ENCODE data around the gene OR10H2. TPM values are rescaled to one million over a fixed set of nuclear protein-coding genes. Genes with fewer than 3 reads are reported as not detected.
A peak's percentile ranks its signal among the peaks of the same experiment; 100 is the strongest.

The OR10H2 gene
- total and polyA plus RNA-seq, 12 donors, result not detected

DNA sequence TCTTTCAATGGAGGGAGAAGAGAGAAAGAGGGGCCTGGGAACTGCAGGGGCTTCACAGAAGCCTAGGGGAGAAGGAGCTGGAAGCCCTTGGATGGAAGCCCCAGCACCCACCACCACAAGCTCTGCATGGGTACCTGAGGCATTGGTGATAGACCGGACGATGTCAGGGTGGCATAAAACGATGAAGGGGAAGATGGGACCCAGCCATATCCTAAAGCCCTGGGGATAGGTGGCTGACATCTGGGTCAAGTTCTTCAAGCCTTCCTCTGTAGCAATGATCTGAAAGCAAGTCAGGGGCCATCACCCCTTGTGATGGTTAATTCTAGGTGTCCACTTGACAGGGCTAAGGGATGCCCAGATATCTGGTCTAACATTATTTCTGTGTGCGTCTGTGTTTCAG is 48.4 kb downstream of the OR10H2 start:
- H3K9me3 ChIP-seq, result no peaks in the 10 kb centered on the region
- ATAC-seq (no peak), DNase-seq (no peak)
- H3K27ac ChIP-seq, result no peak overlapping the region
- H3K27me3 ChIP-seq, result peaks cover 0 to 5% (median 0%) of the 10 kb centered on the region in 7 donors
- no peaks in the 10 kb centered on the region for H3K36me3 ChIP-seq
- H3K4me3 ChIP-seq, result no peak overlapping the region
- TF ChIP-seq, protein P1, sequence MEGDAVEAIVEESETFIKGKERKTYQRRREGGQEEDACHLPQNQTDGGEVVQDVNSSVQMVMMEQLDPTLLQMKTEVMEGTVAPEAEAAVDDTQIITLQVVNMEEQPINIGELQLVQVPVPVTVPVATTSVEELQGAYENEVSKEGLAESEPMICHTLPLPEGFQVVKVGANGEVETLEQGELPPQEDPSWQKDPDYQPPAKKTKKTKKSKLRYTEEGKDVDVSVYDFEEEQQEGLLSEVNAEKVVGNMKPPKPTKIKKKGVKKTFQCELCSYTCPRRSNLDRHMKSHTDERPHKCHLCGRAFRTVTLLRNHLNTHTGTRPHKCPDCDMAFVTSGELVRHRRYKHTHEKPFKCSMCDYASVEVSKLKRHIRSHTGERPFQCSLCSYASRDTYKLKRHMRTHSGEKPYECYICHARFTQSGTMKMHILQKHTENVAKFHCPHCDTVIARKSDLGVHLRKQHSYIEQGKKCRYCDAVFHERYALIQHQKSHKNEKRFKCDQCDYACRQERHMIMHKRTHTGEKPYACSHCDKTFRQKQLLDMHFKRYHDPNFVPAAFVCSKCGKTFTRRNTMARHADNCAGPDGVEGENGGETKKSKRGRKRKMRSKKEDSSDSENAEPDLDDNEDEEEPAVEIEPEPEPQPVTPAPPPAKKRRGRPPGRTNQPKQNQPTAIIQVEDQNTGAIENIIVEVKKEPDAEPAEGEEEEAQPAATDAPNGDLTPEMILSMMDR (IDR thresholded peaks at IDR 0.05), result no peak
- peaks cover 2 to 29% (median 14%) of the 10 kb centered on the region in 9 donors for H3K4me1 ChIP-seq
- WGBS, 2 donors, result 85 to 90% methylated on average over 4 of the region's 4 CpGs
- intact Hi-C loops (cut with DNase I), result loop anchor here in 2 of 10 donors (5.0 to 10.0 kb wide), 2 partner anchors 99 to 101 kb away; partner anchors contain the start of gene CYP4F12 (in 1 of the 2)

DNA sequence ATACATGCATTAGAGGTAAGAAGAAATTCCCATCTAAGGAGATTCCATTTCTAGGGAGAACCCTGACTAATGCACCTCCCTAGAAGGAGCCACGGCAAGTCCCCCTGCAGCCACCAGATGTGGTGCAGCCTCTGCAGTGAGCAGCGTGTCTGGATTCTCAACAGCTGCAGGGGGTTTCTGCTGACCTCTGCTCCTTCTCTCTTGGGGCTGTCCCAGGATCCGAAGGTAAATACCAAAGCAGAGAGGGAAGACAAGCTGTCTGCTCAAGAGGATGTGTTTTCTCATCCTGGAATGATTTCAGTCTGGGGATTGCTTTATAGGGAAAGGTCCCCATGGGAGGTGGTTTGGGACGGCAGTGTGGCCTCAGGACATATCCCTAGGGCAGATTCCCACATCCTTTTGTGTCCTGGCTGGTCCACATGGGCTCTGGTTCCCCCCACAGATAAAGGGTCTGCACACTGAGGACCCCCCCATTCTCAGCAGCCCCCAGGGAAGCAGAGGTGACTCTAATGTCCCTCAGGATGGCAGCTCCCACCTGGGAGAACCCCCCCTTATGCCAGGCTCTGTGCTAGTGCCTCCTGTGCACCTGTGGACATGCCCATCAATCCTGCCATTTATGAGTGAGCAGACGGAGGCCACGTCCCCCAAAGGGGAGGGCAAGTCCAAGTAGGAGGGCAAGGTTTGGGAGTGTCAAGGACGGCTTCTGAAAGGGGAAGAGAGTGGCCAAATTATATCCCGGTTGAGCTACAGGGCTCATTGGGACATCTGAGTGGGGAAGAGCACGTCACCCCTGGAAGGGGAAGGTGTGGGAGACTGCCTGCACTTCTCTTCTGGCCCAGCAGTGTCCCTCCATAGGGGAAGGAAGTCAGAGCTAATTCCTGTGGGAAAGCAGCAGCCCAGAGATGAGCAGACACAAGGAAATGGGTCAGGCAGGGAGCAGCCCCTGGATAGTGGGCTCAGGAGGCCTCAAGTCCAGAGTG is 49.5 kb downstream of the OR10H2 start:
- DNase-seq (no peak), ATAC-seq (no peak)
- no peak overlapping the region for H3K4me3 ChIP-seq
- H3K9me3 ChIP-seq, result no peaks in the 10 kb centered on the region
- H3K4me1 ChIP-seq, result peaks cover 2 to 36% (median 18%) of the 10 kb centered on the region in 9 donors
- peak overlapping the region in 2 of 10 donors; percentile 15 to 51 for H3K27ac ChIP-seq
- peaks cover 0 to 5% (median 0%) of the 10 kb centered on the region in 7 donors for H3K27me3 ChIP-seq
- intact Hi-C loops (cut with DNase I), result loop anchor here in 2 of 10 donors (5.0 to 10.0 kb wide), 2 partner anchors 100 to 102 kb away; partner anchors contain the start of gene CYP4F12 (in 1 of the 2)
- 38 to 46% methylated on average over 9 of the region's 9 CpGs for WGBS, 2 donors
- TF ChIP-seq, protein P1 (IDR thresholded peaks at IDR 0.05), result no peak
- H3K36me3 ChIP-seq, result no peaks in the 10 kb centered on the region

Other genes starting within 250 kb of the OR10H2 start
- not detected for gene PGLYRP2, start 248.5 kb upstream of the OR10H2 start, total RNA-seq
- not detected for gene PGLYRP2, start 248.5 kb upstream of the OR10H2 start, polyA plus RNA-seq
- gene CYP4F22, start 219.5 kb upstream of the OR10H2 start, total RNA-seq, result not detected
- not detected for gene CYP4F22, start 219.5 kb upstream of the OR10H2 start, polyA plus RNA-seq
- not detected for gene CYP4F8, start 112.8 kb upstream of the OR10H2 start, total RNA-seq
- not detected for gene CYP4F8, start 112.8 kb upstream of the OR10H2 start, polyA plus RNA-seq
- gene CYP4F3, start 87.1 kb upstream of the OR10H2 start, total RNA-seq, result 1 to 10 TPM in 2 of 10 donors, under 1 TPM in 6, not detected in 2; 0.04 to 1.8 (median 0.64) TPM
- under 1 TPM; 0.01 to 0.07 TPM for gene CYP4F3, start 87.1 kb upstream of the OR10H2 start, polyA plus RNA-seq
- 1 to 10 TPM in 9 of 10 donors, under 1 TPM in 1; 0.92 to 6.8 (median 2.7) TPM for gene CYP4F12, start 54.9 kb upstream of the OR10H2 start, total RNA-seq
- gene CYP4F12, start 54.9 kb upstream of the OR10H2 start, polyA plus RNA-seq, result 10 to 100 TPM in 1 of 2 donors, 1 to 10 TPM in 1; 1.7 to 17.3 TPM
- gene OR10H3, start 10.0 kb downstream of the OR10H2 start, total RNA-seq, result not detected
- not detected for gene OR10H3, start 10.0 kb downstream of the OR10H2 start, polyA plus RNA-seq
- gene OR10H5, start 59.6 kb downstream of the OR10H2 start, total RNA-seq, result not detected
- not detected for gene OR10H5, start 59.6 kb downstream of the OR10H2 start, polyA plus RNA-seq
- gene OR10H1, start 87.6 kb downstream of the OR10H2 start, total RNA-seq, result not detected
- not detected for gene OR10H1, start 87.6 kb downstream of the OR10H2 start, polyA plus RNA-seq
- not detected for gene CYP4F2, start 170.1 kb downstream of the OR10H2 start, total RNA-seq
- gene CYP4F2, start 170.1 kb downstream of the OR10H2 start, polyA plus RNA-seq, result not detected
- 1 to 10 TPM in 2 of 10 donors, under 1 TPM in 5, not detected in 3; 0.09 to 2.1 (median 0.80) TPM for gene CYP4F11, start 206.5 kb downstream of the OR10H2 start, total RNA-seq
- under 1 TPM in 1 of 2 donors, not detected in 1; 0.22 TPM for gene CYP4F11, start 206.5 kb downstream of the OR10H2 start, polyA plus RNA-seq
- not detected for gene OR10H4, start 221.0 kb downstream of the OR10H2 start, total RNA-seq
- not detected for gene OR10H4, start 221.0 kb downstream of the OR10H2 start, polyA plus RNA-seq